ENCODE results near the gene CNOT11. TPM values are rescaled to one million over a fixed set of nuclear protein-coding genes. Genes with fewer than 3 reads are reported as not detected.

CNOT11 gene
- total and polyA plus RNA-seq, 2 of the 4 experiments (the other 2 are of a cell fraction): 36.4 to 55.8 TPM

DNA sequence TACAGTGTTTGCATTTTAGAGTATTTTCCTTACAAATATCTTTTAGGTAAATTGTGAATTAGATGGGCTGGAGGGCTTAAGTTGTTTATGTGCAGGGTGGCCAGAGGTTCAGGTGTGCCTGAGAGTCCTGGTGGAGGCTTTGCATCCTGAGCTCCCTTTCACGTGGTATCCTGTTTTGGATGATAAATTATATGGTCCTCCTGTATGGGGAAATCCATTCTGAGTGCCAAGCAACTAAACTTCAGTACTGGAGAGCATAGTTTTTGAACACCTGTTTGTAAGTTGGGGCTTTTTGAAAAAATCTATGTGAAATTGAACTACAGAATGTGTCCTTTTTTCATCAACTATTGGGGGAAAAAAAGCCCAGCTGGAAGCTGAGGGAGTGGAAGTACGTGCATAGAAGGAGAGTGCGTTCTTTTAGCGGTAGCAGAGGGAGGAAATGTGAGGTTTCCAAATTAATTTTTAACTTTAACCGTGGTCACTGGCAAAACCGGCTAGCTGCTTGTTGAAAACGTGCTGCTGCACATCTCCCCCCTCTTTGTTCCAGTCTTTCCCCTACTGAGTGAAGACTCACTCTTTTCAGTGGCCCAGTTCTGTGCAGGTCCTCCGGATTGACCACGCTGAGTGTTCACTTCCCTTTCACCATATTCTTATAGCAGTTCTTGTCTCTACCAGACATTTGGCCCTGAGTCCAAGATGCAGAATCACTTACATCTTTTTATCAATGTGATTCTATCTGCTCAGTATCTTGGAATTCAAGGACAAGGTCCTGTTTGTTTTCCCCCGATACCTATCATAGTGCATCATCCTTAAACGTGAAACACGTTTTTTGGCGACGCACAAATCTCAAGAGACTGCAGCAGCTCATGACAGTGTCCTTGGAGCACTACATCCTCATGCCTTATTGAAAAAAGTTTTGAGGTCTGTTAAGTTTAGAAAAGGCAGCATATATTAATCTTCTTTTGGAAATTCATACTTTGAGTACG, 15.3 kb downstream of the CNOT11 start (continued):
- TF ChIP-seq SMC3 (IDR thresholded peaks at IDR 0.05; ENCODE audit: low read depth, low read length): no peak

DNA sequence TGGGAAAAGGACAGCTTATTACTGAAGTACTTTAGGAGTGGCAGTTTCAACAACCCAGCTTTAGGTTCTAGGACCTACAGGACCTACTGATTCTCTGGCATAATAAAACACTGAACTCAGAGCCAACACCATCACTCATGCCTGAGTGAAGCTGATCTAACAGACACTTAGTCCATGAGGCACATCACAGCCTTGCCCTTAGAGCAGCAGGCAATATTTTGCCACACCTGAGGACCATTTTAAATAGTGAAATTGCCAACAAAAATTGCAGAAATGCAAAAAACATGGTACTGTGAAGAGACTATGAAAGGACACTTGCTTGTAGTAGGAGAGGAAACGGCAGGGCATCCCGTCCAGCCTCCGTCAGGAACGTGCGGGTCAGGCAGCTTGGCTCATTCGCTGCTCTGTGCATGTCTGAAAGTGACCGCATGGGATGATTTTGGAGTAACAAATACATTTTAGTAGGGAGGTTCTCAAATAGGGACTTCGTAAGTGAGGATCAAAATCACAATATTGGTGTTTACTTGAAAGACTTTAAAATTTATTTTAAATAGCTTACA, 18.1 kb downstream of the CNOT11 start:
- Histone ChIP-seq H3K9ac (ENCODE audit: low read depth, low read length) (no peak overlapping the region), H3K4me2 (ENCODE audit: low read depth, low read length) (no peak overlapping the region), H3K23ac (ENCODE audit: low read depth, low read length) (no peak overlapping the region; the same call in 1 of the 2 replicates), H3K4ac (ENCODE audit: low read depth, low read length) (no peak overlapping the region), H3K18ac (ENCODE audit: low read depth, low read length) (no peak overlapping the region), H3K27ac (ENCODE audit: insufficient read depth, low read length) (no peak overlapping the region), H3K14ac (replicated peaks; ENCODE audit: low read depth, low read length) (no peak overlapping the region), H4K91ac (ENCODE audit: insufficient read depth, low read depth, low read length) (no peak overlapping the region), H3K56ac (ENCODE audit: extremely low read depth, insufficient read depth, low read length) (no peak overlapping the region), H3K9me3 (ENCODE audit: control insufficient read depth, insufficient read depth, low read length) (no peaks in the 10 kb centered on the region), H4K5ac (ENCODE audit: low read depth, low read length) (no peak overlapping the region), H2BK5ac (ENCODE audit: low read depth, low read length, poor library complexity, severe bottlenecking) (no peak overlapping the region), H3K27me3 (ENCODE audit: control insufficient read depth, insufficient read depth, low read length) (no peaks in the 10 kb centered on the region), H4K20me1 (ENCODE audit: insufficient read depth, low read length) (no peaks in the 10 kb centered on the region), H2AK9ac (replicated peaks; ENCODE audit: low read depth, low read length, poor library complexity) (no peak overlapping the region), H2AFZ (replicated peaks; ENCODE audit: low read length, poor library complexity) (no peak overlapping the region), H2BK20ac (ENCODE audit: low read depth, low read length) (no peak overlapping the region), H3K4me1 (ENCODE audit: control insufficient read depth, insufficient read depth, low read length) (no peaks in the 10 kb centered on the region), H3K79me1 (ENCODE audit: low read depth in 1 of 2, low read length in 2 of 2) (peaks cover 10 to 11% of the 10 kb centered on the region in 2 experiments; a peak in 3 of 4 replicates), H3K36me3 (ENCODE audit: control insufficient read depth, insufficient read depth, low read length) (peaks cover 36% of the 10 kb centered on the region), H3K4me3 (ENCODE audit: insufficient read depth, low read depth, low read length) (no peak overlapping the region), H3K9me1 (ENCODE audit: insufficient read depth, low read length) (no peaks in the 10 kb centered on the region), H2BK15ac (ENCODE audit: low read depth, low read length) (no peak overlapping the region), H2AK5ac (ENCODE audit: low read depth, low read length) (no peak overlapping the region), H2BK120ac (ENCODE audit: low read depth, low read length) (no peak overlapping the region), H4K8ac (ENCODE audit: low read depth in 2 of 2, low read length in 2 of 2) (no peak overlapping the region)
- in situ Hi-C loops (cut with MboI; ENCODE audit: low sequenced_read_pairs): no loop called here
- ATAC-seq (ENCODE audit: low read depth) (no peak), DNase-seq (no peak)
- TF ChIP-seq POLR2A (IDR thresholded peaks at IDR 0.05; ENCODE audit: low read depth, low read length): no peak
- TF ChIP-seq MAZ (IDR thresholded peaks at IDR 0.05; ENCODE audit: borderline replicate concordance, low read depth, low read length): no peak
- CTCF ChIA-PET: no interaction called here
- POLR2A ChIA-PET (ENCODE audit: unreplicated experiment): no interaction called here
- 96% methylated on average over 6 of the region's 8 CpGs; no CpG with 5 or more reads in 1 of the 2 experiments for whole genome bisulfite sequencing, 2 experiments (ENCODE audit: extremely low coverage in 2 of 2, insufficient read length in 1 of 2)
- BruUV-seq (replicated peaks): no TSS peak
- intact Hi-C loops (cut with micrococcal nuclease): no loop called here
- dilution Hi-C loops (cut with HindIII; ENCODE audit: low sequenced_read_pairs, unreplicated experiment): no loop called here
